Sigmoid colon (tissue), 7 donors: ENCODE measurements around the gene RNASEL. TPM values are rescaled to one million over a fixed set of nuclear protein-coding genes. Genes with fewer than 3 reads are reported as not detected.

Experiments used
- DNase-seq: peaks from one replicate; pipeline ENCODE4 v3.0.0-alpha.2; 2019
- H3K27ac ChIP-seq, 4 donors: fragments of 200-600 bp; sonication (generic); one replicate each; pipeline ENCODE4 v1.5.1; 2016 to 2019; ENCODE audit warnings: mild to moderate bottlenecking in 1 of 4
- H3K27me3 ChIP-seq, 3 donors: fragments of 200-600 bp; sonication (generic); one replicate each; pipeline ENCODE4 v1.5.1; 2019; ENCODE audit warnings: mild to moderate bottlenecking in 1 of 3
- H3K36me3 ChIP-seq, 4 donors: fragments of 200-600 bp; sonication (generic); one replicate each; pipeline ENCODE4 v1.5.1; 2016 to 2019
- H3K4me1 ChIP-seq, 4 donors: fragments of 200-600 bp; sonication (generic); one replicate each; pipeline ENCODE4 v1.5.1; 2017 to 2019
- H3K4me3 ChIP-seq, 4 donors: fragments of 200-600 bp; sonication (generic); one replicate each; pipeline ENCODE4 v1.5.1; 2017 to 2019; ENCODE audit warnings: mild to moderate bottlenecking in 2 of 4, moderate library complexity in 1 of 4
- H3K9me3 ChIP-seq, 4 donors: fragments of 200-600 bp in 3 of 4; sonication (generic) in 3 of 4; one replicate each; pipeline versions ENCODE4 v1.5.1 to v1.6.1; 2013 to 2019
- EP300 ChIP-seq, 4 donors: sonication (generic); formaldehyde crosslinking; IDR thresholded peaks; one replicate each; pipeline ENCODE4 v1.6.1; 2017; ENCODE audit warnings: antibody characterized with exemption in 4 of 4
- POLR2A ChIP-seq, 2 donors: fragments of 450-650 bp; IDR thresholded peaks; one replicate each; pipeline ENCODE4 v1.6.1; 2016; ENCODE audit warnings: antibody characterized with exemption in 2 of 2, mild to moderate bottlenecking in 2 of 2, moderate library complexity in 2 of 2
- POLR2AphosphoS5 ChIP-seq, 4 donors: sonication (generic); formaldehyde crosslinking; IDR thresholded peaks; one replicate each; pipeline ENCODE4 v1.6.1; 2017; ENCODE audit warnings: antibody characterized with exemption in 4 of 4
- WGBS, 2 donors: extraction: QIAGEN DNeasy Blood & Tissue Kit; methylation state at CpG; one replicate each; pipeline ENCODE4 v1.1.7; 2013; 5-methylcytosine and 5-hydroxymethylcytosine counted together
- intact Hi-C: fragments of 100-400 bp; cut with DNase I; formaldehyde crosslinking; loops from one replicate; pipeline ENCODE4 v1.15.1; 2023
- polyA plus RNA-seq, 3 donors: library from polyadenylated mRNA; stranded (reverse); fragments of 200-250 nt; gene quantifications; one replicate each; pipeline ENCODE4 v1.2.3, GENCODE V29; 2013
- total RNA-seq, 4 donors: library from RNA; depleted of rRNA; stranded (reverse); fragments of >200 nt; gene quantifications; one replicate each; pipeline ENCODE4 v1.1.0, GENCODE V29; 2016
- TF ChIP-seq, protein P1 (sequence below), 4 experiments: fragments of 450-650 bp in 3 of 4; fragments of 200-600 bp in 1 of 4; IDR thresholded peaks; one replicate each; pipeline ENCODE4 v1.5.1; 2016 to 2019; ENCODE audit warnings: antibody characterized with exemption in 4 of 4, mild to moderate bottlenecking in 3 of 4, moderate library complexity in 2 of 4
- donor health status: healthy with polysubstance abuse.
- donor health status: Bipolar disorder and iron deficiency.
- donor health status: healthy.

The RNASEL gene
- total and polyA plus RNA-seq, 7 donors: 6.0 to 10.0 (median 7.4) TPM

DNA sequence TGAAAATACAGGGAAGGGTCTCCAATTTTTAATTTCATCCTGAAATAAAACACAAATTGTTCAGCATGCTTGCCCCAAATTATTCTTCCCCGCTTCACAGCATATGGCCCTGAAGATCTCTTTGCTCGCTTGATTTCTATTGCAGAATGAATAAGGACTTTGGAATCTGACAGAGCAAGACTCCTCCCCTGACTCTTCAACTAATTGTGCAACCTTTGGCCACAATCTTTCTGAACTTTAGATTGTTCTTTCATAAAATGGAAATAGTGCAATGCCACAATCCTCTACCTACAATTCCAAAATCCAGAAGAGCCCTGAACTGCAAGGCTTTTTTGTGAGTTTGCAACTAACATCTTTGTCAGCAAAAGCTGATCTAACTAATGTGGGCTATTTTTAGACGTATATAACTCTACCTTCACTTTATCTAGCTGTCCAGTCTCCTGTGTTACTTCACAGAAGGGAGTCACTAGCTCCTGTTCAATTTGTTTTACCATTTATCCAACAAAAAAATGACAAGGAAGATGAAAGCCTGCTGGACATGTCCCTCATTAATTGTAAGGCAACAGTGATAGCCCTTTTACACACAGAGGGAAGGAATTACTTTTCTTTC, 13.4 kb downstream of the RNASEL start:
- TF ChIP-seq, protein P1, sequence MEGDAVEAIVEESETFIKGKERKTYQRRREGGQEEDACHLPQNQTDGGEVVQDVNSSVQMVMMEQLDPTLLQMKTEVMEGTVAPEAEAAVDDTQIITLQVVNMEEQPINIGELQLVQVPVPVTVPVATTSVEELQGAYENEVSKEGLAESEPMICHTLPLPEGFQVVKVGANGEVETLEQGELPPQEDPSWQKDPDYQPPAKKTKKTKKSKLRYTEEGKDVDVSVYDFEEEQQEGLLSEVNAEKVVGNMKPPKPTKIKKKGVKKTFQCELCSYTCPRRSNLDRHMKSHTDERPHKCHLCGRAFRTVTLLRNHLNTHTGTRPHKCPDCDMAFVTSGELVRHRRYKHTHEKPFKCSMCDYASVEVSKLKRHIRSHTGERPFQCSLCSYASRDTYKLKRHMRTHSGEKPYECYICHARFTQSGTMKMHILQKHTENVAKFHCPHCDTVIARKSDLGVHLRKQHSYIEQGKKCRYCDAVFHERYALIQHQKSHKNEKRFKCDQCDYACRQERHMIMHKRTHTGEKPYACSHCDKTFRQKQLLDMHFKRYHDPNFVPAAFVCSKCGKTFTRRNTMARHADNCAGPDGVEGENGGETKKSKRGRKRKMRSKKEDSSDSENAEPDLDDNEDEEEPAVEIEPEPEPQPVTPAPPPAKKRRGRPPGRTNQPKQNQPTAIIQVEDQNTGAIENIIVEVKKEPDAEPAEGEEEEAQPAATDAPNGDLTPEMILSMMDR (IDR thresholded peaks at IDR 0.05): no peak
- TF ChIP-seq EP300 (IDR thresholded peaks at IDR 0.05) (no peak), POLR2AphosphoS5 (IDR thresholded peaks at IDR 0.05) (no peak)
- H3K27me3 ChIP-seq: no peaks in the 10 kb centered on the region
- intact Hi-C loops: no loop called here
- H3K4me3 ChIP-seq: no peak overlapping the region
- no peaks in the 10 kb centered on the region for H3K4me1 ChIP-seq
- H3K9me3 ChIP-seq: no peaks in the 10 kb centered on the region
- H3K36me3 ChIP-seq: peaks cover under 1 to 55% (median 16%) of the 10 kb centered on the region in 4 donors
- H3K27ac ChIP-seq: no peak overlapping the region
- WGBS, 2 donors: 64 to 89% methylated on average over 3 of the region's 3 CpGs
- DNase-seq: no peak

DNA sequence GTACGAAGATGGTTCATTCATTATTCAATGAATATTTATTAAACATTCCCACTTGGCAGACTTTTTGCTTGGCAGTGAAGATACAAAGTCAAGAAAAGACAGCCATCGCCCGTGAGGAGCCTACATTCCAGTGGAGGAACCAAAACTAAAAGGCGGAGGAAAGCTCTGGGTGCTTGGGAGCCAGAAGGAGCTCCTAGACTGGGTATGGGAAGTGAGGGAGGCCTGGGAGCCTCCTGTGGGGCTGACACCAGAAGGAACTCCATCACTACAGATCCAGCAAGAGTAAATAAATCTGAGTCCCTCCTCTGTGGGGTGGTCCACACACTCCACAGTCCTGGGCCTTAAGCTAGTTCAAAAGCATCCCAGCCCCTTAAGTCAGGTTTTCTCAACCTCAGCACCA, 14.9 kb downstream of the RNASEL start:
- 94 to 96% methylated on average over 4 of the region's 4 CpGs for WGBS, 2 donors
- no peaks in the 10 kb centered on the region for H3K27me3 ChIP-seq
- H3K4me3 ChIP-seq: no peak overlapping the region
- DNase-seq: no peak
- H3K9me3 ChIP-seq: no peaks in the 10 kb centered on the region
- intact Hi-C loops: no loop called here
- H3K4me1 ChIP-seq: no peaks in the 10 kb centered on the region
- TF ChIP-seq, protein P1 (IDR thresholded peaks at IDR 0.05): no peak
- TF ChIP-seq EP300 (IDR thresholded peaks at IDR 0.05): no peak
- no peak for TF ChIP-seq POLR2A (IDR thresholded peaks at IDR 0.05)
- no peak for TF ChIP-seq POLR2AphosphoS5 (IDR thresholded peaks at IDR 0.05)
- peaks cover 0 to 40% (median 9%) of the 10 kb centered on the region in 4 donors for H3K36me3 ChIP-seq
- H3K27ac ChIP-seq: no peak overlapping the region

DNA sequence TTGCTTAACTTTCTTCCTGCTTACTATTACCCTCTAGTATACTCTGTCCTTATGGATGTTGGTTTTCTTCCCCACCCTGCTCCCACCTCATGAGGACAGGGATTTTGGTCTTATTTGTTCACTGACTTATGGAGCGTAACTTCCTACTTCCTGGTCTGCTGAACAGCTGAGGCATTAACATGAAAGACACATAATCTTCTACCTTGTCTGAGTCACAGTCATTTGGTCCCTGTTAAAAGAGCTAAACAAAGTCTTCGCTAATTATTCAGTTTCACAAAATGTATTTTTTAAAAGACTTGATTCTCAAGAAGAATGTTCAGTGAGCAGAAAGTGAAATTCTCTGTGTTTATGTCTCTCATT, 18.5 kb downstream of the RNASEL start:
- Histone ChIP-seq H3K9me3 (no peaks in the 10 kb centered on the region), H3K4me3 (no peak overlapping the region), H3K36me3 (peaks cover 0 to 24% (median 7%) of the 10 kb centered on the region in 4 donors), H3K27ac (no peak overlapping the region), H3K4me1 (no peaks in the 10 kb centered on the region), H3K27me3 (no peaks in the 10 kb centered on the region)
- no peak for DNase-seq
- WGBS, 2 donors: 57 to 60% methylated on average over 2 of the region's 2 CpGs
- TF ChIP-seq, protein P1 (IDR thresholded peaks at IDR 0.05): no peak
- TF ChIP-seq EP300 (IDR thresholded peaks at IDR 0.05): no peak
- no peak for TF ChIP-seq POLR2A (IDR thresholded peaks at IDR 0.05)
- no peak for TF ChIP-seq POLR2AphosphoS5 (IDR thresholded peaks at IDR 0.05)
- intact Hi-C loops: no loop called here

DNA sequence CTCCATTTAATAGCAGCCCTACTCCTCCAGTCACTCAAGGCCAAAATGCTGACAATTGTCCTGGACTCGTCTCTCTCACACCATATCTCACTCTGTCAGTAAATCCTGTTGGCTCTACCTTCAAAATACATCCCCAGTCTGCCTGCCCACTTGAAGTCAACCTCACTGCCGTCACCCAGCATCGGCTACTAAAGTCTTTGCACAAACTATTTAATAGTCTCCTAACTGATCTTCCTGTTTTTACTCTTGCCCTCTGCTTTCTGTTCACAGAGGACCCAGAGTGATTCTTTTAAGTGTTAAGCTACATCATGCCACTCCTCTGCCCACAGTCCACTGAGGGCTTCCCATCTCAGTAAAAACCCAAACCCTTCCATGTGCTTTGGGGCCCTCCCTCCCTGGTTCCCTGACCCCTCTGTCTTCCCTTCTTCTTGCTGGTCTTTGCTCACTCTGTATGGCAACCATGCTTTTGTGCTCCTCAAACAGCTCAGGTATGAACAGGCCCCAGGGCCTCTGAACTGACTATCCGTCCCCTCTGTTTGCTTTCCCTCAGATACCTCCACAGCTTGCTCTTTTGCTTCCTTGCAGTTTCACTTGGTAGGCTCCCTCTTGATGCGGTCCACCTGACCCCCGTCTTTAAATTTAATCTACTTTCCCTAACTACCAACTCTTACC, 19.0 kb downstream of the RNASEL start:
- TF ChIP-seq, protein P1 (IDR thresholded peaks at IDR 0.05): no peak
- TF ChIP-seq POLR2AphosphoS5 (IDR thresholded peaks at IDR 0.05) (no peak), POLR2A (IDR thresholded peaks at IDR 0.05) (no peak), EP300 (IDR thresholded peaks at IDR 0.05) (no peak)
- no peak overlapping the region for H3K4me3 ChIP-seq
- 87 to 92% methylated on average over 6 of the region's 6 CpGs for WGBS, 2 donors

More for the DNA sequence above, 19.0 kb downstream of the RNASEL start:
- Histone ChIP-seq H3K36me3 (peaks cover 0 to 19% (median 6%) of the 10 kb centered on the region in 4 donors), H3K4me1 (no peaks in the 10 kb centered on the region), H3K9me3 (no peaks in the 10 kb centered on the region), H3K27ac (no peak overlapping the region), H3K27me3 (no peaks in the 10 kb centered on the region)
- DNase-seq: no peak
- intact Hi-C loops: no loop called here
